GM23338 (cell line): ENCODE measurements around the gene RNF103. TPM values are rescaled to one million over a fixed set of nuclear protein-coding genes. Genes with fewer than 3 reads are reported as not detected.

Source experiments
- CREB1 ChIP-seq: fragments of 250-450 bp; sonication (Bioruptor Pico); IDR thresholded peaks from 2 replicates; pipeline ENCODE4 v1.5.0; 2020; ENCODE audit warnings: low read depth, mild to moderate bottlenecking, moderate library complexity
- JUNB ChIP-seq: IDR thresholded peaks from one replicate; pipeline ENCODE4 v1.6.1; 2016; ENCODE audit warnings: antibody characterized with exemption; ENCODE audit not compliant: unreplicated experiment
- NANOG ChIP-seq: IDR thresholded peaks from 2 replicates; pipeline ENCODE4 v1.6.1; 2016; ENCODE audit warnings: antibody characterized with exemption, borderline replicate concordance
- ZNF331 ChIP-seq: fragments of 250-450 bp; sonication (Bioruptor Pico); IDR thresholded peaks from 2 replicates; pipeline ENCODE4 v1.5.0; 2020; ENCODE audit warnings: low read depth, mild to moderate bottlenecking, moderate library complexity
- polyA plus RNA-seq: library from polyadenylated mRNA; unstranded; fragments of >200 nt; fragmentation: Nextera tagmentation; extraction: Ambion mirVana; gene quantifications from 2 replicates; pipeline ENCODE4 v1.2.1, GENCODE V29; 2016
- total RNA-seq: library from RNA; depleted of rRNA; stranded (reverse); fragments of >200 nt; shearing (Covaris generic); gene quantifications from 2 replicates; pipeline ENCODE4 v1.2.3, GENCODE V29; 2014; rRNA removed
- TF ChIP-seq, protein P1 (sequence below): IDR thresholded peaks from 2 replicates; pipeline ENCODE4 v1.6.1; 2016; ENCODE audit warnings: antibody characterized with exemption

The RNF103 gene
- total and polyA plus RNA-seq, 2 experiments from 2014 or later, result 3.8 to 5.9 TPM

DNA sequence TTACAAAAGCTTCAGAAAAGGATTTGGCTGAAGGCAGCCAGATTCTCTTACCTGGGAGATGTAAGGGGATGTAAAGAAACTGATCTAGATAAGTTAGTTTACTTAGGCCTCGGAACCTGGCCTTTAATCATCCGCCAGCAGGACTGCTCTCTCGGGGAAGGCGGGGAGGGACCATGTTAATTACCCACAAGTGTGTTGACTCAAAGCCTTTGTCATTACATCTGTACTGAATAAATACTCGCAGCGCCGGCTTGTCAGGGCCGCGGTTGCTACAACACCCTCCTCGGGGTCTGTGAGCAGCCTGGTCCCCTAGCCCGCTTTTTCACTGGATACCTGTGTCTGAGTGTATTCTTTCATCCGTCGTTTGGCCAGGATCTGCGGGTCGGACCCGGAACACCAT is 67.2 kb downstream of the RNF103 start (continued):
- no peak for TF ChIP-seq JUNB
- no peak for TF ChIP-seq NANOG
- no peak for TF ChIP-seq CREB1
- TF ChIP-seq, protein P1, sequence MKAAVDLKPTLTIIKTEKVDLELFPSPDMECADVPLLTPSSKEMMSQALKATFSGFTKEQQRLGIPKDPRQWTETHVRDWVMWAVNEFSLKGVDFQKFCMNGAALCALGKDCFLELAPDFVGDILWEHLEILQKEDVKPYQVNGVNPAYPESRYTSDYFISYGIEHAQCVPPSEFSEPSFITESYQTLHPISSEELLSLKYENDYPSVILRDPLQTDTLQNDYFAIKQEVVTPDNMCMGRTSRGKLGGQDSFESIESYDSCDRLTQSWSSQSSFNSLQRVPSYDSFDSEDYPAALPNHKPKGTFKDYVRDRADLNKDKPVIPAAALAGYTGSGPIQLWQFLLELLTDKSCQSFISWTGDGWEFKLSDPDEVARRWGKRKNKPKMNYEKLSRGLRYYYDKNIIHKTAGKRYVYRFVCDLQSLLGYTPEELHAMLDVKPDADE, result no peak
- no peak for TF ChIP-seq ZNF331 (CRISPR knock-in tag)

Other genes starting within 250 kb of the RNF103 start
- 21.8 and 24.6 TPM in 2 replicates for gene KDM3A, start 182.5 kb downstream of the RNF103 start, total RNA-seq
- 7.4 and 8.9 TPM in 2 replicates for gene KDM3A, start 182.5 kb downstream of the RNF103 start, polyA plus RNA-seq
- gene CHMP3, start 60.4 kb downstream of the RNF103 start, total RNA-seq, result 12.9 and 15.6 TPM in 2 replicates
- gene CHMP3, start 60.4 kb downstream of the RNF103 start, polyA plus RNA-seq, result 15.5 and 16.3 TPM in 2 replicates
- gene RMND5A, start 96.4 kb upstream of the RNF103 start, total RNA-seq, result 79.8 and 87.9 TPM in 2 replicates
- gene RMND5A, start 96.4 kb upstream of the RNF103 start, polyA plus RNA-seq, result 18.6 and 24.0 TPM in 2 replicates
- 0.24 and 0.54 TPM in 2 replicates for gene CD8A, start 167.0 kb upstream of the RNF103 start, total RNA-seq
- 0.12 and 0.19 TPM in 2 replicates for gene CD8A, start 167.0 kb upstream of the RNF103 start, polyA plus RNA-seq
- gene CD8B, start 238.0 kb upstream of the RNF103 start, total RNA-seq, result 0.31 and 3.0 TPM in 2 replicates
- 0.61 and 0.63 TPM in 2 replicates for gene CD8B, start 238.0 kb upstream of the RNF103 start, polyA plus RNA-seq